IPS-NIHi11 (cell line): ENCODE measurements around the gene SH3GL1.
A peak's percentile ranks its signal among the peaks of the same experiment; 100 is the strongest.

Experiments
- DNase-seq: peaks from one replicate; pipeline ENCODE4 v3.0.0; 2012; ENCODE audit warnings: mixed read lengths, low spot score

SH3GL1 gene

GRCh38 chr19:4431808-4432674, 31.7 kb upstream of the SH3GL1 start:
- no peak for DNase-seq

GRCh38 chr19:4431296-4431695, 30.9 kb upstream of the SH3GL1 start:
- no peak for DNase-seq

- no peak for DNase-seq
These were observed 30.4 kb upstream of the SH3GL1 start for GRCh38 chr19:4430760-4431159.

GRCh38 chr19:4429771-4430171, 29.4 kb upstream of the SH3GL1 start:
- no peak for DNase-seq

- no peak for DNase-seq
These were observed 28.9 kb upstream of the SH3GL1 start for GRCh38 chr19:4429256-4429655.

- DNase-seq, result no peak
These were observed 28.1 kb upstream of the SH3GL1 start for GRCh38 chr19:4428326-4428975.

- DNase-seq, result no peak
These were observed 25.2 kb upstream of the SH3GL1 start for GRCh38 chr19:4425537-4425936.

- DNase-seq, result no peak
These were observed 23.2 kb upstream of the SH3GL1 start for GRCh38 chr19:4423416-4424126.

GRCh38 chr19:4416268-4416667, 15.9 kb upstream of the SH3GL1 start:
- DNase-seq, result no peak

- DNase-seq, result peak; percentile 36
These were observed 15.0 kb upstream of the SH3GL1 start for GRCh38 chr19:4415352-4415751.

GRCh38 chr19:4414800-4415321, 14.5 kb upstream of the SH3GL1 start:
- no peak for DNase-seq

- no peak for DNase-seq
These were observed 13.9 kb upstream of the SH3GL1 start for GRCh38 chr19:4414144-4414799.

GRCh38 chr19:4413588-4413987, 13.2 kb upstream of the SH3GL1 start:
- DNase-seq, result no peak

- peak; percentile 70 for DNase-seq
These were observed 9.0 kb upstream of the SH3GL1 start for GRCh38 chr19:4409123-4409933.

- DNase-seq, result no peak
These were observed 6.3 kb upstream of the SH3GL1 start for GRCh38 chr19:4406626-4407025.

GRCh38 chr19:4405977-4406376, 5.6 kb upstream of the SH3GL1 start:
- no peak for DNase-seq

- no peak for DNase-seq
These were observed 2.8 kb upstream of the SH3GL1 start for GRCh38 chr19:4403005-4403761.

- DNase-seq, result peak; percentile 99
These were observed 2.0 kb upstream of the SH3GL1 start, which contains the start of gene CHAF1A for GRCh38 chr19:4402171-4403004. CHAF1A (plus strand) TSS chr19:4402640; CDS start chr19:4402763, 123 bp downstream.

- DNase-seq, result no peak
These were observed 1.4 kb upstream of the SH3GL1 start for GRCh38 chr19:4401769-4402170.

GRCh38 chr19:4399812-4400134, 574 bp downstream of the SH3GL1 start:
- DNase-seq, result no peak
